OCI-LY1 (cell line): ENCODE data around the gene TNFAIP8L2.

Experiments used
- EZH2 ChIP-seq: fragments of 200-600 bp; sonication (generic), shearing (Covaris generic); IDR thresholded peaks from 2 replicates; pipeline ENCODE4 v1.8.0; 2017; ENCODE audit warnings: borderline replicate concordance, mixed run types, mild to moderate bottlenecking, antibody characterized with exemption, low read length, moderate library complexity, mixed read lengths
- TF ChIP-seq, protein P1 (sequence below): fragments of 200-600 bp; sonication (generic), shearing (Covaris generic); IDR thresholded peaks from 2 replicates; pipeline ENCODE4 v1.5.1; 2017; ENCODE audit warnings: mild to moderate bottlenecking, antibody characterized with exemption, low read length, moderate library complexity, mixed read lengths

GRCh38 chr1:151137789-151138188 is 18.7 kb upstream of the TNFAIP8L2 start:
- TF ChIP-seq, protein P1, sequence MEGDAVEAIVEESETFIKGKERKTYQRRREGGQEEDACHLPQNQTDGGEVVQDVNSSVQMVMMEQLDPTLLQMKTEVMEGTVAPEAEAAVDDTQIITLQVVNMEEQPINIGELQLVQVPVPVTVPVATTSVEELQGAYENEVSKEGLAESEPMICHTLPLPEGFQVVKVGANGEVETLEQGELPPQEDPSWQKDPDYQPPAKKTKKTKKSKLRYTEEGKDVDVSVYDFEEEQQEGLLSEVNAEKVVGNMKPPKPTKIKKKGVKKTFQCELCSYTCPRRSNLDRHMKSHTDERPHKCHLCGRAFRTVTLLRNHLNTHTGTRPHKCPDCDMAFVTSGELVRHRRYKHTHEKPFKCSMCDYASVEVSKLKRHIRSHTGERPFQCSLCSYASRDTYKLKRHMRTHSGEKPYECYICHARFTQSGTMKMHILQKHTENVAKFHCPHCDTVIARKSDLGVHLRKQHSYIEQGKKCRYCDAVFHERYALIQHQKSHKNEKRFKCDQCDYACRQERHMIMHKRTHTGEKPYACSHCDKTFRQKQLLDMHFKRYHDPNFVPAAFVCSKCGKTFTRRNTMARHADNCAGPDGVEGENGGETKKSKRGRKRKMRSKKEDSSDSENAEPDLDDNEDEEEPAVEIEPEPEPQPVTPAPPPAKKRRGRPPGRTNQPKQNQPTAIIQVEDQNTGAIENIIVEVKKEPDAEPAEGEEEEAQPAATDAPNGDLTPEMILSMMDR, result no peak
- no peak for TF ChIP-seq EZH2
